GM08714 (cell line): Measurements from ENCODE around the gene OSCP1.
"Not testable (repeated sequence)": the region's sequence is repeated elsewhere in the genome, so short reads cannot be mapped to it uniquely, and the experiment has no call there.

Experiments
- H3K4me3 ChIP-seq: fragments of 200-500 bp; sonication (Bioruptor generic); 2 replicates; pipeline ENCODE4 v1.5.1; 2014; ENCODE audit warnings: mild to moderate bottlenecking, low read length, inconsistent platforms
- ZNF274 ChIP-seq: IDR thresholded peaks from 2 replicates; pipeline ENCODE4 v1.6.1; 2012; ENCODE audit warnings: mild to moderate bottlenecking, low read depth, low read length

The OSCP1 gene

DNA sequence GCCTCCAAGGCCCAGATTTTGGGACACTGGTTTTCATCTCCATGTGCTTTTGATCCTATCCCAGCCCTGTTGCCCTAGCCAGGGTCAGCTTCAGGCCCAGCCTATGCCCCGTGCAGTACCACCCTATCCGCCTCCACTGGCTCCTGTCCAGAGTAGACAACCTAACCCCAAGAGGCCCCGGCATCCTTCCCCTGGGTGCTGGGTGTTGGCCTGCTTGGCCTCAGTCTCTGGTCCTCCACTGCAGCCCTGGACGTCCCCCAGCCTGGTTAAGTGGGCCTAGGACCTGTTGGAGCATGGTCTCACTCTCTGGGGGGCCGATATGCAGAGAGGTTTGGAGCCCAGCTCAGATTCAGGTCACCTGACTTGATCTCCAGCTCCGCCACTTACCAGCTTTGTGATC lies 30.8 kb upstream of the OSCP1 start:
- no peak for TF ChIP-seq ZNF274
- H3K4me3 ChIP-seq = no peak overlapping the region

DNA sequence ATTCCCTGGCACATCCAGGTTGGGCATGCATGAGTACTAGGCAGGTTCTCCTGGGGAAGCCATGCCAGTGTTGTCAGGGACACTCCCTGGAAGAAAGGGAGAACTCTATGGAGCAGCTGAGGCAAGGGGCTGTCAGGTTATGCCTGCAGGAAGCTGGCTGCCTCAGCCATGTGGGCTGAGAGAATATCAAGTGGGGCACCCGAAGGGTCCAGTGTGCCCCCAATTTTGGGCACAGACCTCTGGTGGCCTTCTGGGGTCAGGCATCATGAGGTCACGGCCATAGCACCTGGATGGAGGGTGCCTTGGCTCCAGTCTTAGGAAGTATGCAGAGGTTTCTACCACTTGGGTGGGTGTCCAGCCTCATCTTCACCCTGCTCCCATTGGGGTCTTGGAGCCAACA lies 29.9 kb upstream of the OSCP1 start:
- TF ChIP-seq ZNF274 = no peak
- H3K4me3 ChIP-seq = no peak overlapping the region

DNA sequence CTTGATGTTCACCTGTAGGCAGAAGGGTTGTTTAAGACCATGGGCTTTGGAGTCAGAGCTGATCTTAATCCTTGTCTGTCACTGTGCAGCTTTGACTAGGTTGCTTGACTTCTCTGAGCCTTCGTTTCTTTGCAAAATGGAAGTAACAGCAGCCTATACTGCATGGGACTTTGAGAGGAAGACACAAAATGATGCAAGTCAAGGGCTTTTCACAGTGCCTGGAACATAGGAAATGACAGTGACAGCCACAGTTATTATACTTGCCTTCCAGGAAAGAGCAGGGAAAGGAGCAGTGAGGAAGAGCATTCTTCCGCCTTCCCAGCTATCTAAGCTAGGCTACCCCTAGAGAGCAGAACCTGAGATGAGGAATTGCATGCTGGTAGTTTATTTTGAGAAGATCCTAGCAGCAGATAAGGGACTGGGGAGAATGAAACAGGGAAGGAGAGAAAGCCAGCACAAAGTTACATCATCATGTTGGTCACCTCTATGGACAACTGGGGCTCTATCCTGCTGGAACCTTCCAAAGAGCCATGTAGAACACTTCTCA lies 29.3 kb upstream of the OSCP1 start:
- no peak overlapping the region for H3K4me3 ChIP-seq
- TF ChIP-seq ZNF274 = no peak

DNA sequence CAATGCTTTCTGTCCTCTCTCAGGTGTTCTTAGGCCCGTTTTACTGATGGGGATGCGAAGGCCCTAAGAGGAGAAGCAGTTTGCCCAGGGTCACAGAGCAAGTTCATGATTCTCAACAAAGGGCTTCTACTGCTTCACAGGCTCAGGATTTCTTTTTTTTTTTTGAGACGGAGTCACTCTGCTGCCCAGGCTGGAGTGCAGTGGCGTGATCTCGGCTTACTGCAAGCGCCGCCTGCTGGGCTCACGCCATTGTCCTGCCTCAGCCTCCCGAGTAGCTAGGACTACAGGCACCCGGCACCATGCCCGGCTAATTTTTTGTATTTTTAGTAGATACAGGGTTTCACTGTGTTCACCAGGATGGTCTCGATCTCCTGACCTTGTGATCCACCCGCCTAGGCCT lies 27.4 kb upstream of the OSCP1 start:
- H3K4me3 ChIP-seq = not testable (repeated sequence)

DNA sequence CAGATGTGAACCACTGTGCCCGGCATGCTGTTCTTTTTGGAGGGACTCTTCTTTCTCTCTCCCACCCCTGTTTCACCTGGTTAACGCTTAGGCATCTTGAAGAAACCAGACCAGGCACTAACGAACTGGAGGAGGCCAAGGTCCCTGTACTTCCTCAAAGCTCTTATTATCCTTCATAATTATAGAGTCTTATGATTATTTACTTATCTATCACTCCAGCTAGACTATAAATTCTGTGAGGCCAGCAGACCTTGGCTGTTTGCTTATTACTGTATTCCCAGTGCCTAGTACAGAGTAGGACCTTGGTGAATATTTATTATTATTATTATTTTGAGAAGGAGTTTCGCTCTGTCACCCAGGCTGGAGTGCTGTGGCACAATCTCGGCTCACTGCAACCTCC lies 26.7 kb upstream of the OSCP1 start:
- H3K4me3 ChIP-seq = no peak overlapping the region

DNA sequence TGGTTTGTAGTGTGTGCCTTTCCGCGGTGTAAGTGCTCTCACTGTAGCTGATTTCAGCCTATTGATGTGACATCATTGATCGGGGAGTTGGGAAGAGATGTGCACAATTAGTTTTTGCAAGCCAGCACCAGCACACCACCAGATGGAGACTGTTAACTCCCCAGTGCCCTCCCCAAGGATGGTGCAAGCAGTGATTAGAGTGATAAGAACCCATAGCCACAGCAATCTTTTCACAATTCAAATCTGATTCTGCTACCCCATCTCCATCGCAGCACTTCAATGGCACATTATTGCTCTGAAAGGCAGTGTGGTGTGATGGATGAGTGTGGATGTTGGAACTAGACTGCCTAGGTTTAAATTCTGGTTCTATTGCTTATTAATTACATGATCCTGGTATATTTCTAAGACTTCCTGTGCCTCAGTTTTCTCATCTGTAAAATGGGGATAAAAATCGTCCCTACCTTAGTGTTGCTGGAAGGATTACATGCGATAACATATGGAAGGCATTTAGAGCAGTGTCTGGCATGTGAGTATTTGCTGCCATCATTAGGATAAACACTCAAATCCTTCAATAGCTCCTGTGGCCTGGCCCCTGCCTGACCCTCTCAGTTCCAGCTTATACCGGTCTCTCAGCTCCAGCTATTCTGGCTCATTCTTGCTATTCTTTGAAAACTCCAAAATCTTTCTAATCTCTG lies 25.8 kb upstream of the OSCP1 start:
- no peak for TF ChIP-seq ZNF274
- H3K4me3 ChIP-seq = no peak overlapping the region

More for the DNA sequence above, 26.7 kb upstream of the OSCP1 start:
- no peak for TF ChIP-seq ZNF274

DNA sequence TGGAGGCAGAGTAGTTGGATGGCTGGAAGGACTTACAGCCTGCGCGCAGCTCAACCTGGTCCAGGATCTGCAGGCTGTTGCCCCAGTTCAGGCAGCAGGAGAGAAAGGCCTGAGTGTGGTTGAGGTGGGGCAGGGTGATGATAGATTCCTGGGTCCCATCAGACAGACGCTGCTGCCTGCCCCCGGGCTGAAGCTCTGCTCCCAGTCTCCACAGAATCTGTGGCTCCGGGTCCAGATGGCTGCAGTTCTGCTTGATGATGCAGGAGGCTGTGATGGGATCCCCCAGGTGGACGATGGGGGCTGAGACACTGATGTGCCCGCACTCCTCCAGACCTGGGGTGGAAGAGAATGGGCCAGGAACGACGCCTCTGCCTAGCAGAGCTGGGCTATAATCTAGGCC lies 25.1 kb upstream of the OSCP1 start:
- TF ChIP-seq ZNF274 = no peak

DNA sequence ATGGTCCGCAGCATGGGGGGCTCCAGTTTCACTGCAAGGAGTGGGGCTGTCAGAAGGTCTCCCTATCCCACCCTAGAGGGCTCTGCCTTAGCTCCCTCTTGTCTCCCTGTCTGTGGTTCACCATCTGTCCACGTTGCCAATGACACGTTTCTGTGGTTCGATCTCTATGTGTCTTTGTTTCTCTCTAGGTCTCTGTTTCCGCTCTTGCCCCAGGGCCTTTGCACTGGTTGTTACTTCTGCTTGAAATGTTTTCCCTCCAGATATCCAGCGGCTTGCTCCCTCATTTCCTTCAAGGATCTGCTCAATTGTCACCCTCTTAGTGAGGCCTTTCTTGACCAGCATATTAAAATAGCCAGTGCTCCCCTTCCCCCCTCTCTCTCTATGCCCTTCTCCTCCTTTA lies 22.4 kb upstream of the OSCP1 start:
- no peak overlapping the region for H3K4me3 ChIP-seq
- TF ChIP-seq ZNF274 = no peak

More for the DNA sequence above, 25.1 kb upstream of the OSCP1 start:
- H3K4me3 ChIP-seq = no peak overlapping the region

DNA sequence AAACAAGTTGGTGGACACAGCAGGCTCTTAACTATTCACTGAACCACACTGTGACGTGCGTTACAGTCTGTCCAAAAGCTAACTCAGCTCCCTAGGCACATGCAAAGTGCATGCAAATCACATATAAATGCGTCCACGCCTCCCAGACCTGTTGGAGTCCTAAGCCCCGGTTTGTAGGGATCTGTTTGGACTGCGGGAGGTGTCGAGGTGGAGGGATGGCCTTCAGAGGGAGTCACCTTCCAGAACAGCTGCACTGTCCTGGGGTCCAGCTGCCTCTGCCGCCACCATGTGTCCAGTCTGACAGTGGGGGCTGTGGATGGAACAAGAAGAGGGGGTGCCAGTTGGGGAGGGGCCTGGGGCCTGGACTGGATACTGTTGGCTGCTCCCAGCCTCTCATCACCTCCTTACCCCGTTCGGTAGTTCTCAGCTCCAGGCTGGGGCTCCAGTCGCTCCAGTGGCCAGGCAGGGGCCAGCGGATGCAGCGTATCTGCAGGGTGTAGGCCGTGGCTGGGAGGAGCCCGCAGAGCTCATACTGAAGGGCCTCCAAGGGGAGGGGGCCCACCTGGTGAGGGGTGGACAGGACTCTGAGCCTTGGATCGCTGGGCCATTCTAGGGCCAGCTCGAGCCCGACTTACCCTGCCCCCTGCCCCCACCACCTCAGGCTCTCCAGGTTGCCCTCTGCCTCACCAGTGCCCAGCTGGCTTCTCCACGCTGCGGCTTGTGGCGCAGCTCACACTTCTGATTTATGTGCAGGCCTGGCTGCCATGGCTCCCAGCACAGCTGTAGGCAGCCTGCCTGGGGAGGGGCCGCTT lies 21.8 kb upstream of the OSCP1 start:
- H3K4me3 ChIP-seq = no peak overlapping the region
- no peak for TF ChIP-seq ZNF274

DNA sequence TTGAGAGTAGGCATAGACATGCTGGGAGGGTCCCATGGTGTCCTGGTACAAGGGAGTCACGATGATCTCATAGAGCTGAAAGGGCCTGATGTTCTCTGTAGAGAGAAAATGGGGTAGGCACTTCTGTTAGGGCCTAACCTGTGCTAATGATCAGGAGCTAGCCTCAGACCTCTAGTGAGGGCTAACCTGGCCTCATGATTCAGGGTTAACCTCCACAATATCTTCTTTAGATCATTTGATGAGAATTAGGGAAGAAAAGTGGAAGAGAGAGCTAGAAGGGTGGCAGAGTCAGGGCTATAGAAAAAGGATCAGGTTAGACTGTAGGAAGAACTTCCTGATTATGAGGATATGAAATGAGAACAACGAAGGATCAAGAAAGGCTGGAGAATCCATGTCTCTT lies 18.9 kb upstream of the OSCP1 start:
- no peak for TF ChIP-seq ZNF274
- no peak overlapping the region for H3K4me3 ChIP-seq

DNA sequence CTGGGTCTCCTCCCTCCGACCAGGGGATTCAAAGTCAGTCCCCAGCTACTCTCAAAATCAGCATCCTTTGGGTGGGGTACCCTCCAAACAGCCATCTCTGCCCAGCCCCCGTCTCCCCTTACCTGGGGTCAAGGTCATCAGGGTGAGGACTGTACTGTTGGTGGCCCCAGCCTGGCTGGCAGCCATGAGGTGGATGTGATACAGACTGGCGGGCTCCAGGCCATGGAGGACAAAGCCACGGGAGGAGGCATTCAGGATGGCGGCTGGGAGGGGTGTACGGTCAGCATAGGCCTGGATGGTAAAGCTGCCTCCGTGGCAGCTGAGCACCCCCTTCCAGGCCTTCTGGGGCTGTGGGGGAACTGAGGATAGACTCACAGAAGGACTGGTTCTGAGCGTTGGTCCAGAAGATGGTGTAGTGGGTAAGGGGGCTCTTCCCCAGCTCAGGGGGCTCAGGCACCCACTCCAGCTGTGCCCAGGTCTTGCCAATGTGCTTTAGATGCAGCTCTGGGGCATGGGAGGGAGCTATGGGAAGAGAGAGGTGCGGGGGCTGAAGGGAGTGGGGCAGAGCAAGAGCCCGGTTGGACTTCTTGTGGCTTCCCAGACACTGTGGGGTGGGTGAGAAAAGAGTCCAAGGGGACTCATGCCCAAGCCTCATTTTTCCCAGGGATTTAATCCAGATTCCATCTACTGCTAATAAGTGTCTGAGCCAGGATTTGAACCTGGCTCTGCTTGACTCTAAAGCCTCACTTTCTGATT lies 17.6 kb upstream of the OSCP1 start:
- H3K4me3 ChIP-seq = no peak overlapping the region
- no peak for TF ChIP-seq ZNF274

DNA sequence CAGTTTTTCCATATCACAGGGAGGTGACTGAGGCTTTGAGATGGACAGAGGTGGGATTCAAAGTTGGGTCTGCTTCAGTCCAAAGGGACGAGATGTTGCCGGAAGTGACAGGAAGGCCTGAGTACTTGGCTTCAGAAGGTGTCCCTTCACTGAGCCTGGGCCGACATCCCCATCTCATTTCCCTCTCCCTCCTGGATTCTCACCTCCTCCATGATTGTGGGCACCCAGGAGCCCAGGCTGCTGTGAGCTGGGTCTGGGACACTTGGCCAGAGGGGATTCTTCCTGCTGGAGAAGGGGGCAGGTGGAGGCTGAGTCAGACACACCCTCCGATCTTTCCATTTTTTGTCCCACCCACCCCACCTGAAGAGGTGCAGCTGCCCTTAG lies 16.8 kb upstream of the OSCP1 start:
- no peak overlapping the region for H3K4me3 ChIP-seq

DNA sequence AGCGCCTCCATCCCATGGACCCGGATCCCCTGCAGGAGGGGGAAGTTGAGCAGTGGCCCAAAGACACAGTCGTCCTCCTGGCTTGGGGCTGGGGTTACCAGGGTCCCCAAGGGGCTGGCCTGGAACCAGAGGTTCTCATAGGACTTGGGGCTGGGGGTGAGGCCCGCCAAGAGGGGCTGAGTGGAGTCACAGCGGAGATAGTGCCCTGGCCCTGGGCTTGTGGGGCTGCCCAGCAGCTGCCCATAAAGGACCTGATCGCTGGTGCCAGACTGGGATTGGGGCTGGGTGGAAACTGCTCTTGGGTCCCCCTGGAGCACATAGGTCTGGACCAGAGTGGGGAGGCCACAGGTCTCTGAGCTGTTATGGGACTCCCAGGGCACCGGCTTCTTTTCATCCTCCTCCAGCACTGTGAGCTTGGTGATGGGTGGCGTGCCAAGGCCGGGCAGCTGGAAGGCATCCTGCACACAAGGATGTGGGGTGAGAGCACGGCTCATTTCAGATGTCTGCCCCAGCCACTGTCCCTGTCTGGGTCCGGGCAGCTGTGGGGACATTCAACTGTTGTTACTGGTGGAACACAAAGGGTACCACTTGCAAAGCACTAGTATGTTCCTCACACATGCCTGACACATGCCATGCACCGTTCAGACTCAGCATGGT lies 16.2 kb upstream of the OSCP1 start:
- no peak for TF ChIP-seq ZNF274
- H3K4me3 ChIP-seq = no peak overlapping the region

More for the DNA sequence above, 16.8 kb upstream of the OSCP1 start:
- no peak for TF ChIP-seq ZNF274
